ENCODE results near the gene KIRREL2. TPM values are rescaled to one million over a fixed set of nuclear protein-coding genes. Genes with fewer than 3 reads are reported as not detected.
"Not testable (repeated sequence)": the region's sequence is repeated elsewhere in the genome, so short reads cannot be mapped to it uniquely, and the experiment has no call there.

Gene KIRREL2
- total RNA-seq, 3 donors from 2014 or later: 0.24 to 0.92 (median 0.86) TPM

- ATAC-seq; H3K9me3 Mint-ChIP-seq; H3K36me3 Mint-ChIP-seq (ENCODE audit: insufficient read depth); DNase-seq: not testable (repeated sequence)
- Mint-ChIP-seq H3K27me3 (ENCODE audit: low read depth) (peaks cover 59% of the 10 kb centered on the region), H3K4me1 (ENCODE audit: low read depth) (peaks cover 12% of the 10 kb centered on the region), H3K4me3 (peak overlapping the region; percentile 58)
Observed at GRCh38 chr19:35870124-35870736, 13.5 kb downstream of the KIRREL2 start.

DNA sequence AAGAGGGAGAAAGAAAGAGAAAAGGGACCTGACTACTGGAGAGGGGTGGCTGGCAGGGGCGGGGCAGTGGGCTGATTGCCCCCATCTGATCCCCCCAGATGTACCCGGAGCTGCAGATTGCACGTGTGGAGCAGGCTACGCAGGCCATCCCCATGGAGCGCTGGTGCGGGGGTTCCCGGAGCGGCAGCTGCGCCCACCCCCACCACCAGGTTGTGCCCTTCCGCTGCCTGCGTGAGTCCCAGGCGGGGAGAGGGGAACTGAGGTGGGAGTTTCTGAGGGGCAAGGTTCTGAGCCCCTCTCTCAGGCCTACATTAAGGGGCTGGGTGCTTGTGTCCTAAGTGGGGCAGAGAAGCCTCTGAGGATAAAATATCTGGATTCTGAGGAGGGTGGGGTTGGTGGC lies 14.1 kb downstream of the KIRREL2 start:
- Mint-ChIP-seq H3K4me3 (no peak overlapping the region), H3K4me1 (ENCODE audit: low read depth) (peaks cover 12% of the 10 kb centered on the region), H3K36me3 (ENCODE audit: insufficient read depth) (peaks cover 2% of the 10 kb centered on the region), H3K9me3 (no peaks in the 10 kb centered on the region), H3K27me3 (ENCODE audit: low read depth) (peaks cover 53% of the 10 kb centered on the region)
- DNase-seq (no peak), ATAC-seq (no peak)

DNA sequence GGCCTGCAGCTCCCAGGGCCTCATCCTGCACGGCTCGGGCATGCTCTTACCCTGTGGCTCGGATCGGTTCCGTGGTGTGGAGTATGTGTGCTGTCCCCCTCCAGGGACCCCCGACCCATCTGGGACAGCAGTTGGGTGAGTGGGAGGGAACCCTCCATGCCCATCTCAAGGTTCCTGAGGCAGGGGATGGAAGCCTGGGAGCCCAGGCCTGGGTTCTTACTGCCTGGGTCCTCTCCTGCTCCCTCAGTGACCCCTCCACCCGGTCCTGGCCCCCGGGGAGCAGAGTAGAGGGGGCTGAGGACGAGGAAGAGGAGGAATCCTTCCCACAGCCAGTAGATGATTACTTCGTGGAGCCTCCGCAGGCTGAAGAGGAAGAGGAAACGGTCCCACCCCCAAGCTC lies 14.9 kb downstream of the KIRREL2 start:
- peaks cover 50% of the 10 kb centered on the region for H3K27me3 Mint-ChIP-seq (ENCODE audit: low read depth)
- peaks cover 12% of the 10 kb centered on the region for H3K4me1 Mint-ChIP-seq (ENCODE audit: low read depth)
- peaks cover 2% of the 10 kb centered on the region for H3K36me3 Mint-ChIP-seq (ENCODE audit: insufficient read depth)
- H3K9me3 Mint-ChIP-seq: no peaks in the 10 kb centered on the region
- no peak overlapping the region for H3K4me3 Mint-ChIP-seq
- ATAC-seq (no peak), DNase-seq (no peak)

DNA sequence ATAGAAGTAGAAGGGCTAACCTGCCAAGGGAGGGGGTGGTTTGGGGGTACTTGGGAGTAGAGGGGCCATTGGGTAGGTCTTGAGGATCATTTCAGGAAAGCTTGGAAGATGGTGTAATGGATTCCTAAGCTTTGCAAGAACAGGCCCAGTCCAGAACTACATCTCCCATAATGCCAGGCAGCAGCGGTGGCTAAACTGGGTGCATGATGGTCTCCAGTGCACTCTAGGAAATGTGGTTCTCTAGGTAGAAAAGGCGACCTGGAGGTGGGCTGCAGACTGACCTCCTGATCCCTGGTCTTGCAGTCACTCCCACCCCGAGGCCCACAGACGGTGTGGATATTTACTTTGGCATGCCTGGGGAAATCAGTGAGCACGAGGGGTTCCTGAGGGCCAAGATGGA lies 15.5 kb downstream of the KIRREL2 start:
- Mint-ChIP-seq H3K4me3 (no peak overlapping the region), H3K36me3 (ENCODE audit: insufficient read depth) (peaks cover 2% of the 10 kb centered on the region), H3K27me3 (ENCODE audit: low read depth) (peaks cover 54% of the 10 kb centered on the region), H3K4me1 (ENCODE audit: low read depth) (peaks cover 12% of the 10 kb centered on the region), H3K9me3 (no peaks in the 10 kb centered on the region)
- ATAC-seq (no peak), DNase-seq (no peak)

- Mint-ChIP-seq H3K4me1 (ENCODE audit: low read depth) (peaks cover 8% of the 10 kb centered on the region), H3K36me3 (ENCODE audit: insufficient read depth) (peaks cover 2% of the 10 kb centered on the region), H3K9me3 (no peaks in the 10 kb centered on the region), H3K4me3 (no peak overlapping the region), H3K27me3 (ENCODE audit: low read depth) (peaks cover 57% of the 10 kb centered on the region)
- DNase-seq (no peak), ATAC-seq (no peak)
Observed at GRCh38 chr19:35874392-35874930, 17.8 kb downstream of the KIRREL2 start.

DNA sequence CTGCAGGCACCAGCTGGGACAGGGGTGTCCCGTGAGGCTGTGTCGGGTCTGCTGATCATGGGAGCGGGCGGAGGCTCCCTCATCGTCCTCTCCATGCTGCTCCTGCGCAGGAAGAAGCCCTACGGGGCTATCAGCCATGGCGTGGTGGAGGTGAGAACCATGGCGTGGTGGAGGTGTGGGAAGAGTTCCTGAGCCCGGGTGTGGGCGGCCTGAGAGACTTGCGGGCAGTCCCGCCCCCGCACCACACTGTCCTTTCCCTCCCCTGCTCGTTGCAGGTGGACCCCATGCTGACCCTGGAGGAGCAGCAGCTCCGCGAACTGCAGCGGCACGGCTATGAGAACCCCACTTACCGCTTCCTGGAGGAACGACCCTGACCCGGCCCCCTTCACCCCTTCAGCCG lies 22.4 kb downstream of the KIRREL2 start:
- Mint-ChIP-seq H3K4me3 (no peak overlapping the region), H3K27me3 (ENCODE audit: low read depth) (peaks cover 36% of the 10 kb centered on the region), H3K4me1 (ENCODE audit: low read depth) (peaks cover 8% of the 10 kb centered on the region), H3K36me3 (ENCODE audit: insufficient read depth) (no peaks in the 10 kb centered on the region), H3K9me3 (no peaks in the 10 kb centered on the region)
- DNase-seq: no peak
- no peak for ATAC-seq

GRCh38 chr19:35879770-35880317 lies 23.1 kb downstream of the KIRREL2 start:
- Mint-ChIP-seq H3K4me1 (ENCODE audit: low read depth) (peaks cover 8% of the 10 kb centered on the region), H3K27me3 (ENCODE audit: low read depth) (peaks cover 36% of the 10 kb centered on the region), H3K4me3 (no peak overlapping the region), H3K9me3 (no peaks in the 10 kb centered on the region), H3K36me3 (ENCODE audit: insufficient read depth) (no peaks in the 10 kb centered on the region)
- peak; percentile 89 to 95 for ATAC-seq
- peak; percentile 57 for DNase-seq

DNA sequence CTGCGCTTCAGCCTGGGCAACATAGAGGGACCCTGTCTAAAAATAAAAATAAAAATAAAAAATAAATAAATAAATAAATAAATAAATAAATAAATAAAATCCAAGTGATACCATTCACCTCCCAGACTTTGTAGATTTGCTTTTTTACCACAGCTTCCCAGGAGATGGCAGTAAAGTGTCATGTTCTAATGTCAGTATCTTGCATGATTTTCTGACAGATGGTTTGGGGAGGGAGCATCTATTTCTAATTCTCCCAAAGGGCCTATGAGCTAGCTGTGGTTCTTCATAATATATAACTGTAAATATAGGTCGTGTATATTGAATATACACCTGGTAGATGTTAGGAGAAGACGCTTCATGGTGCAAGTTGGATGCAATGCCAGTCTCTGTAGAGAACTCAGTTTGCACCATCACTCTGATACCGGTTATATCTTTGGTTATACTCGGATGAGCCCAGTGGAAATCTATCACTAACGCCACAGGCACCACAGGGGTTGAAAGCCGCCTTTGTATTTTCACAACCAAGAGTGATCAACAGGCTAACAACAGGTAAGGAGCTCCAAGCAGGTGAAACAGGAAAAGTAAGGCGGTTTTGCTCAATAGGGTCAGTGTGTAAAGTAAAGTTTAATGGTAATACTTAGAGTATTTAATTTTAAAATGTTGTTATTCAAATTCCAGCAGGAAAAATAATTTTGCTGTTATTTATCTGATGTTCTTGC lies 25.6 kb downstream of the KIRREL2 start:
- Mint-ChIP-seq H3K4me3 (no peak overlapping the region), H3K36me3 (ENCODE audit: insufficient read depth) (peaks cover 3% of the 10 kb centered on the region), H3K9me3 (no peaks in the 10 kb centered on the region), H3K4me1 (ENCODE audit: low read depth) (peaks cover 8% of the 10 kb centered on the region), H3K27me3 (ENCODE audit: low read depth) (peaks cover 28% of the 10 kb centered on the region)
- no peak for DNase-seq
- peak in 1 of 2 donors; percentile 44 for ATAC-seq

DNA sequence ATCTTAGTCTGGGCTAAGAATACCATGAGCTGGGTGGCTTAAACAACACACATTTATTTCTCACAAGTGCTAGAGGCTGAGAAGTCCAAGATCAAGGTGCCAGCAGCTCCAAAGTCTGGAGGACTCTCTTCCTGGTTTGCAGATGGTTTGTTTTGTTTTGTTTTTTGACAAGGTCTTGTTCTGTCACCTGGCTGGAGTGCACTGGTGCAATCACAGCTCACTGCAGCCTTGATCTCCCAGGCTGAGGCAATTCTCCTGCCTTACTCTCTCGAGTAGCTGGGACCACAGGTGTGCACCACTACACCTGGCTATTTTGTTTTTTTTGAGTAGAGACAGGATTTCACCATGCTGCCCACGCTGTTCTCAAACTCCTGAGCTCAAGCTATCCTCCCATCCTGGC lies 27.2 kb downstream of the KIRREL2 start:
- Mint-ChIP-seq H3K36me3 (ENCODE audit: insufficient read depth) (peaks cover 13% of the 10 kb centered on the region), H3K9me3 (no peaks in the 10 kb centered on the region), H3K27me3 (ENCODE audit: low read depth) (peaks cover 16% of the 10 kb centered on the region), H3K4me3 (no peak overlapping the region), H3K4me1 (ENCODE audit: low read depth) (peaks cover 8% of the 10 kb centered on the region)
- peak; percentile 21 for DNase-seq
- ATAC-seq: no peak

DNA sequence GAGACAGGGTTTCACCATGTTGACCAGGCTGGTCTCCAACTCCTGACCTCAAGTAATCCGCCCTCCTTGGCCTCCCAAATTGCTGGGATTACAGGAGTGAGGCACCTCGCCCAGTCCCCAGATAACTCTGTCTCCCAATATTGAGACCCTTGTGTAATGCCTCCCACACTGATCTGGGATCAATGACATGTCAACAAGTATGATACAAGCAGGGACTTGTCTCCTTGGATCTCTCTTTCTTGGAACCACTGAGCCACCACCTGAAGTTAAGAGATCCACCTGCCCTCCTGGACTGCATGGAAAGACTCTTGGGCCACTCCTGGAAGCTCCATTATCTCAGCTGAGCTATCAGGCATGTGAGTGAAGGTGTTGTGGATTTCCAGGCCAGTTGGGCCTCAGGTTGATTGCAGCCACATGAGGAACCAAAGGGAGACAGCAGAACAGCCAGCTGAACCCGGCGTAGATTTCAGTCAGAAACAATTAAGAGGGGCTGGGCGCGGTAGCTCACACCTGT lies 28.6 kb downstream of the KIRREL2 start:
- Mint-ChIP-seq H3K9me3 (no peaks in the 10 kb centered on the region), H3K36me3 (ENCODE audit: insufficient read depth) (peaks cover 17% of the 10 kb centered on the region), H3K4me1 (ENCODE audit: low read depth) (peaks cover 6% of the 10 kb centered on the region), H3K4me3 (no peak overlapping the region), H3K27me3 (ENCODE audit: low read depth) (peaks cover 2% of the 10 kb centered on the region)
- DNase-seq (no peak), ATAC-seq (no peak)

DNA sequence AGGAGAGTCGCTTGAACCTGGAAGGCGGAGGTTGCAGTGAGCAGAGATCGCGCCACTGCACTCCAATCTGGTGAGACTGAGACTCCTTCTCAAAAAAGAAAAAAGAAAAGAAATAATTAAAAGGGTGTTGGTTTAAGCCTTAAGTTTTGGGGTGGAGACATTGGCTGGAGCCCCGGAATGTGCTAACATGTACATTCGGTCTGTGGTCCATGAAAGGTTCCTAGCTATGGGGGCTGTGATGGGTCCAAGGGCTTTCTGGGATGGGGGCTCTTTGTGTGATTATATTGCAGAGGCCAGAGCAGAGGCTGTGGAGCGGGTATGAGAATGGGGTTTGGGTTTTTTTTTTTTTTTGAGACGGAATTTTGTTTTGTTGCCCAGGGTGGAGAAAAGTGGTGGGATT lies 29.2 kb downstream of the KIRREL2 start:
- ATAC-seq (no peak), DNase-seq (no peak)
- peaks cover 6% of the 10 kb centered on the region for H3K4me1 Mint-ChIP-seq (ENCODE audit: low read depth)
- peaks cover 2% of the 10 kb centered on the region for H3K27me3 Mint-ChIP-seq (ENCODE audit: low read depth)
- H3K9me3 Mint-ChIP-seq: no peaks in the 10 kb centered on the region
- no peak overlapping the region for H3K4me3 Mint-ChIP-seq
- H3K36me3 Mint-ChIP-seq (ENCODE audit: insufficient read depth): peaks cover 20% of the 10 kb centered on the region

- DNase-seq (no peak), ATAC-seq (no peak)
- Mint-ChIP-seq H3K4me1 (ENCODE audit: low read depth) (peaks cover 4% of the 10 kb centered on the region), H3K36me3 (ENCODE audit: insufficient read depth) (peaks cover 23% of the 10 kb centered on the region), H3K27me3 (ENCODE audit: low read depth) (no peaks in the 10 kb centered on the region), H3K4me3 (no peak overlapping the region), H3K9me3 (no peaks in the 10 kb centered on the region)
Observed at GRCh38 chr19:35887197-35887596, 30.5 kb downstream of the KIRREL2 start.

DNA sequence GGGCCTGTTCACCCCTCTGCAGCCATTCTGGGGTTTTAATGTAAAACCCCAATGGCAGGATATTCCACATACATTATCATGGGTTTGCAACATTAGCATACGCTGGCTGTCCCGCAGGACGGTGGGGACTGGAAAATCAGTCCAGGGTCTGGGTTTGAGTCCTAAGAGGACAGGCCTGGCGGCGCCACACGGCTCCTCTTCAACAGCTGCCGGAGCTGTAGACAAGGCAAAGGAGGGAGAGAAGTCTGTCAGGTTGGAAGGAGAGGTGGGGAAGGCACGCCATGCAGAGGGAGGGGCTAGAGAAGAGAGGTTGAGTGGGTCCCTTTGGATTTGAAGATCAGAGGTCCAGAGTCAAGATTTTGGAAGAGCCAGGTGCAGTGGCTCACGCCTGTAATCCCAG lies 31.7 kb downstream of the KIRREL2 start:
- no peaks in the 10 kb centered on the region for H3K27me3 Mint-ChIP-seq (ENCODE audit: low read depth)
- no peak overlapping the region for H3K4me3 Mint-ChIP-seq
- no peak for DNase-seq
- peaks cover 32% of the 10 kb centered on the region for H3K36me3 Mint-ChIP-seq (ENCODE audit: insufficient read depth)
- H3K9me3 Mint-ChIP-seq: no peaks in the 10 kb centered on the region
- peaks cover 4% of the 10 kb centered on the region for H3K4me1 Mint-ChIP-seq (ENCODE audit: low read depth)
- no peak for ATAC-seq

GRCh38 chr19:35889370-35890112 lies 32.8 kb downstream of the KIRREL2 start:
- Mint-ChIP-seq H3K27me3 (ENCODE audit: low read depth) (no peaks in the 10 kb centered on the region), H3K4me1 (ENCODE audit: low read depth) (peaks cover 4% of the 10 kb centered on the region), H3K9me3 (no peaks in the 10 kb centered on the region), H3K36me3 (ENCODE audit: insufficient read depth) (peaks cover 32% of the 10 kb centered on the region), H3K4me3 (no peak overlapping the region)
- ATAC-seq: no peak
- DNase-seq: no peak
